Thyroid gland (tissue), 4 donors: Measurements from ENCODE around the gene C16orf89.

Source experiments
- POLR2A ChIP-seq, 2 donors: fragments of 450-650 bp; IDR thresholded peaks; one replicate each; pipeline ENCODE4 v1.6.1; 2017; ENCODE audit warnings: antibody characterized with exemption in 2 of 2, mild to moderate bottlenecking in 2 of 2, moderate library complexity in 1 of 2
- TF ChIP-seq, protein P1 (sequence below), 6 experiments: fragments of 200-600 bp in 3 of 6; fragments of 450-650 bp in 3 of 6; sonication (generic) in 3 of 6; IDR thresholded peaks; one replicate each; pipeline ENCODE4 v1.5.1; 2016 to 2019; ENCODE audit warnings: antibody characterized with exemption in 6 of 6, mild to moderate bottlenecking in 2 of 6, inconsistent platforms in 1 of 6, moderate library complexity in 1 of 6

DNA sequence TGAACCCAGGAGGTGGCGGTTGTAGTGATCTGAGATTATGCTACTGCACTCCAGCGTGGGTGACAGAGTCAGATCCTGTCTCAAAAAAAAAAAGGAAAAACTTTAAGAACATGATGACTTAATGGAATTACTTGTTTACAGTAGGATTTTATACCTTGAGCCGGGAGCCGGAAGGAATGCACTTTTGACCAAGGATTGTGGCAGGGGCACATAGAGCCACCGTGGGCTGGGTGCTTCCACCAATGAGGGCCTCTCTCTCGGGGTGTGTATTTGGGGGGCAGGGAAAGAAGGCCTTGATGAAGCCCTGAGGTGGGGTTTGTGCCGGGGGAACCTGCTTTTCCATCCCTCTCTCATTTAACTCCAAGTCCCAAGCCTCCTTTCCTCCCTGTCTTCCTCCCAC, 25.3 kb downstream of the C16orf89 start:
- TF ChIP-seq, protein P1, sequence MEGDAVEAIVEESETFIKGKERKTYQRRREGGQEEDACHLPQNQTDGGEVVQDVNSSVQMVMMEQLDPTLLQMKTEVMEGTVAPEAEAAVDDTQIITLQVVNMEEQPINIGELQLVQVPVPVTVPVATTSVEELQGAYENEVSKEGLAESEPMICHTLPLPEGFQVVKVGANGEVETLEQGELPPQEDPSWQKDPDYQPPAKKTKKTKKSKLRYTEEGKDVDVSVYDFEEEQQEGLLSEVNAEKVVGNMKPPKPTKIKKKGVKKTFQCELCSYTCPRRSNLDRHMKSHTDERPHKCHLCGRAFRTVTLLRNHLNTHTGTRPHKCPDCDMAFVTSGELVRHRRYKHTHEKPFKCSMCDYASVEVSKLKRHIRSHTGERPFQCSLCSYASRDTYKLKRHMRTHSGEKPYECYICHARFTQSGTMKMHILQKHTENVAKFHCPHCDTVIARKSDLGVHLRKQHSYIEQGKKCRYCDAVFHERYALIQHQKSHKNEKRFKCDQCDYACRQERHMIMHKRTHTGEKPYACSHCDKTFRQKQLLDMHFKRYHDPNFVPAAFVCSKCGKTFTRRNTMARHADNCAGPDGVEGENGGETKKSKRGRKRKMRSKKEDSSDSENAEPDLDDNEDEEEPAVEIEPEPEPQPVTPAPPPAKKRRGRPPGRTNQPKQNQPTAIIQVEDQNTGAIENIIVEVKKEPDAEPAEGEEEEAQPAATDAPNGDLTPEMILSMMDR (IDR thresholded peaks at IDR 0.05) = no peak
- no peak for TF ChIP-seq POLR2A (IDR thresholded peaks at IDR 0.05)
